ENCODE measurements around the gene MYO7A.

Gene MYO7A

DNA sequence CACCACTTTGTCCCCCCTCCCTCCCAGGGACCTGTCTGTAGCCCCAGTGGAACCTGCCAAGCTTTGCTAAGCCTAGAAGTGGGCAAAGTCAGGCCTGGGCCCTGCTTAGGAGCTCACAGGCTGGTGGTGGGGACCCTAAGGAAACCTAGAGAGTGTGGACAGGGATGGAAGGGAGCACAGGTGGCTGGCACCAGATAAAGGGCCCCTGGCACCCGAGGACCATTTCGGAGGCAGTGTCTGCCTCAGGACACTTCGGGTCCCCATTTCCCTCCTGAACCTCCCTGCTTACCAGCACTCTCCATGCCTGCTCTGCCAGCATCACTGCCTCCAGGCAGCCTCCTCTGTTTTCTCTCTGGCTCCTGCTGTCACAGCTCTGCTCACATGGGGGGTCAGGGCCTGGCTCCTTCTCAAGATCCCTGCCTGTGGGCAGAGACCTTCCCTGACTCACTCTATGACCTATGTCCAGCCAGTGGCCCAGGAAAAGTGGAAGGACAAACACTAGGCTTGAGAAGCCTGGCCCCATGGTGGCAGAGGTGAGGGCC is 39.0 kb upstream of the MYO7A start:
- Histone ChIP-seq H4K20me1 (ENCODE audit: insufficient read depth, low read length) (no peaks in the 10 kb centered on the region), H3K36me3 (ENCODE audit: insufficient read depth, low read length) (no peaks in the 10 kb centered on the region), H3K4me2 (ENCODE audit: insufficient read depth, low read length) (no peak overlapping the region), H2AFZ (ENCODE audit: low read depth, low read length) (no peak overlapping the region), H3K9me3 (ENCODE audit: insufficient read depth, low read length, severe bottlenecking) (no peaks in the 10 kb centered on the region), H3K4me3 (ENCODE audit: low read depth in 1 of 2, low read length in 2 of 2) (no peak overlapping the region), H3K4me1 (ENCODE audit: insufficient read depth, low read length) (no peaks in the 10 kb centered on the region), H3K9ac (ENCODE audit: low read depth, low read length) (no peak overlapping the region), H3K79me2 (ENCODE audit: insufficient read depth, low read length) (no peaks in the 10 kb centered on the region), H3K27me3 (ENCODE audit: insufficient read depth, low read length, poor library complexity) (no peaks in the 10 kb centered on the region), H3K27ac (ENCODE audit: low read length) (no peak overlapping the region)
- ATAC-seq (ENCODE audit: insufficient read depth, low read depth) (no peak), DNase-seq (no peak)
- TF ChIP-seq EZH2 (IDR thresholded peaks at IDR 0.05; ENCODE audit: borderline replicate concordance, low read depth, low read length, severe bottlenecking): no peak
- TF ChIP-seq, protein P1, sequence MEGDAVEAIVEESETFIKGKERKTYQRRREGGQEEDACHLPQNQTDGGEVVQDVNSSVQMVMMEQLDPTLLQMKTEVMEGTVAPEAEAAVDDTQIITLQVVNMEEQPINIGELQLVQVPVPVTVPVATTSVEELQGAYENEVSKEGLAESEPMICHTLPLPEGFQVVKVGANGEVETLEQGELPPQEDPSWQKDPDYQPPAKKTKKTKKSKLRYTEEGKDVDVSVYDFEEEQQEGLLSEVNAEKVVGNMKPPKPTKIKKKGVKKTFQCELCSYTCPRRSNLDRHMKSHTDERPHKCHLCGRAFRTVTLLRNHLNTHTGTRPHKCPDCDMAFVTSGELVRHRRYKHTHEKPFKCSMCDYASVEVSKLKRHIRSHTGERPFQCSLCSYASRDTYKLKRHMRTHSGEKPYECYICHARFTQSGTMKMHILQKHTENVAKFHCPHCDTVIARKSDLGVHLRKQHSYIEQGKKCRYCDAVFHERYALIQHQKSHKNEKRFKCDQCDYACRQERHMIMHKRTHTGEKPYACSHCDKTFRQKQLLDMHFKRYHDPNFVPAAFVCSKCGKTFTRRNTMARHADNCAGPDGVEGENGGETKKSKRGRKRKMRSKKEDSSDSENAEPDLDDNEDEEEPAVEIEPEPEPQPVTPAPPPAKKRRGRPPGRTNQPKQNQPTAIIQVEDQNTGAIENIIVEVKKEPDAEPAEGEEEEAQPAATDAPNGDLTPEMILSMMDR (IDR thresholded peaks at IDR 0.05; ENCODE audit: borderline replicate concordance, extremely low read depth, low read length, poor library complexity, severe bottlenecking): no peak

GRCh38 chr11:77090046-77090372 is 38.0 kb upstream of the MYO7A start:
- TF ChIP-seq, protein P1 (IDR thresholded peaks at IDR 0.05; ENCODE audit: borderline replicate concordance, extremely low read depth, low read length, poor library complexity, severe bottlenecking): no peak
- no peak for TF ChIP-seq EZH2 (IDR thresholded peaks at IDR 0.05; ENCODE audit: borderline replicate concordance, low read depth, low read length, severe bottlenecking)
- Histone ChIP-seq H3K36me3 (ENCODE audit: insufficient read depth, low read length) (no peaks in the 10 kb centered on the region), H3K4me2 (ENCODE audit: insufficient read depth, low read length) (no peak overlapping the region), H3K79me2 (ENCODE audit: insufficient read depth, low read length) (no peaks in the 10 kb centered on the region), H3K4me3 (ENCODE audit: low read depth in 1 of 2, low read length in 2 of 2) (no peak overlapping the region), H4K20me1 (ENCODE audit: insufficient read depth, low read length) (no peaks in the 10 kb centered on the region), H3K27me3 (ENCODE audit: insufficient read depth, low read length, poor library complexity) (no peaks in the 10 kb centered on the region), H3K27ac (ENCODE audit: low read length) (no peak overlapping the region), H3K4me1 (ENCODE audit: insufficient read depth, low read length) (no peaks in the 10 kb centered on the region), H2AFZ (ENCODE audit: low read depth, low read length) (no peak overlapping the region), H3K9ac (ENCODE audit: low read depth, low read length) (no peak overlapping the region), H3K9me3 (ENCODE audit: insufficient read depth, low read length, severe bottlenecking) (no peaks in the 10 kb centered on the region)
- DNase-seq: no peak
- ATAC-seq (ENCODE audit: insufficient read depth, low read depth): no peak

GRCh38 chr11:77090373-77091111 is 37.5 kb upstream of the MYO7A start:
- H3K9me3 ChIP-seq (ENCODE audit: insufficient read depth, low read length, severe bottlenecking): no peaks in the 10 kb centered on the region
- H2AFZ ChIP-seq (ENCODE audit: low read depth, low read length): no peak overlapping the region
- H3K27ac ChIP-seq (ENCODE audit: low read length): no peak overlapping the region
- no peaks in the 10 kb centered on the region for H3K27me3 ChIP-seq (ENCODE audit: insufficient read depth, low read length, poor library complexity)
- H3K36me3 ChIP-seq (ENCODE audit: insufficient read depth, low read length): no peaks in the 10 kb centered on the region
- no peaks in the 10 kb centered on the region for H3K79me2 ChIP-seq (ENCODE audit: insufficient read depth, low read length)
- no peak overlapping the region for H3K4me2 ChIP-seq (ENCODE audit: insufficient read depth, low read length)
- H3K4me1 ChIP-seq (ENCODE audit: insufficient read depth, low read length): no peaks in the 10 kb centered on the region
- H4K20me1 ChIP-seq (ENCODE audit: insufficient read depth, low read length): no peaks in the 10 kb centered on the region
- no peak overlapping the region for H3K4me3 ChIP-seq (ENCODE audit: low read depth in 1 of 2, low read length in 2 of 2)
- TF ChIP-seq, protein P1 (IDR thresholded peaks at IDR 0.05; ENCODE audit: borderline replicate concordance, extremely low read depth, low read length, poor library complexity, severe bottlenecking): no peak
- ATAC-seq (ENCODE audit: insufficient read depth, low read depth) (no peak), DNase-seq (no peak)
- no peak overlapping the region for H3K9ac ChIP-seq (ENCODE audit: low read depth, low read length)

Data from DND-41 (cell line).